KBM-7 (cell line): Measurements from ENCODE around the gene GUK1.

Experiments
- DNase-seq: peaks from one replicate; pipeline ENCODE4 v3.0.0-alpha.2; 2015
- in situ Hi-C: fragments of 300-500 bp; cut with MboI; formaldehyde crosslinking; loops from 2 replicates; pipeline ENCODE4 v1.14.3; 2020; ENCODE audit warnings: low sequenced_read_pairs, low pct_unique_long_range_greater_than_20kb, mixed read lengths

GUK1 gene, protein sequence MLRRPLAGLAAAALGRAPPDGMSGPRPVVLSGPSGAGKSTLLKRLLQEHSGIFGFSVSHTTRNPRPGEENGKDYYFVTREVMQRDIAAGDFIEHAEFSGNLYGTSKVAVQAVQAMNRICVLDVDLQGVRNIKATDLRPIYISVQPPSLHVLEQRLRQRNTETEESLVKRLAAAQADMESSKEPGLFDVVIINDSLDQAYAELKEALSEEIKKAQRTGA

DNA sequence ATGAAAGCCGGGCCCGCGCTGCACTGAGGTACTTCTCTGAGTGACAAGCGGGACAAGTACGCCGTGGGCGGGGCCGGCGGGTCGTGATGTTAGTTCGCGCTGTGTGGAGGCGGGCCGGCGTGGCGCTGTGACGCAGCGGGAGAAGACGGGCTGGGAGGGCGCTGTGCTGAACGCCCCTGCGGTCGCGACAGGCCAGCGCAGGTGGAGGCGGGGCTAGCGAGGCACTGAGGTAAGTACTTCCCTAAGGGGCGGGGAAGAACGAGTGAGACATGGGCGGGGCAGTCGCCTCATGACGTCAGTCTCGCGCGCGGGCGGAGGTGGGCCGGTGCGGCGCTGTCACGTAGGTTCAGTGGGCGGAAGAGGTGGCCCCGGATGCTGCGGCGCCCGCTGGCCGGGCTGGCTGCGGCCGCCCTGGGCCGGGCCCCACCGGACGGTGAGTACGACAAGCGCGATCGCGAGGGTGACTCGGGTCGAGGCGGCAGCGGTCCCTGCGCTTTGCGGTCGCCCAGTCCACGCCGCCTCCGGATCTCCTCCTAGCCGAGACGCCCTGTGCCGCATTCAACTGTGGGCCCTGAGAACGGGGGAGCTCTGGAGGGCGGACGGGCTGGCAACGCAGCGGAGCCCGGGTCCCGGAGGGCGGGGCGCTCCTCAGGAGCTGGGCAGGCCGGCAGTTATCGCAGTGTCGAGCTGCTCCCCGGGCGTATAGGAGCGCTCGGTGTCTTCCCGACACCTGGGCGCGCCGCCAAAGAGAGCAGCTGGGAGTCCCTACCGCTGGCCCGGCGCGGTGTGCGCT lies at the start of gene GUK1:
TSS of gene GUK1 (plus strand) at position 349 of the 793 bp plus-strand sequence. CDS start at position 373, 24 bp downstream.
- in situ Hi-C loops = no loop called here

DNA sequence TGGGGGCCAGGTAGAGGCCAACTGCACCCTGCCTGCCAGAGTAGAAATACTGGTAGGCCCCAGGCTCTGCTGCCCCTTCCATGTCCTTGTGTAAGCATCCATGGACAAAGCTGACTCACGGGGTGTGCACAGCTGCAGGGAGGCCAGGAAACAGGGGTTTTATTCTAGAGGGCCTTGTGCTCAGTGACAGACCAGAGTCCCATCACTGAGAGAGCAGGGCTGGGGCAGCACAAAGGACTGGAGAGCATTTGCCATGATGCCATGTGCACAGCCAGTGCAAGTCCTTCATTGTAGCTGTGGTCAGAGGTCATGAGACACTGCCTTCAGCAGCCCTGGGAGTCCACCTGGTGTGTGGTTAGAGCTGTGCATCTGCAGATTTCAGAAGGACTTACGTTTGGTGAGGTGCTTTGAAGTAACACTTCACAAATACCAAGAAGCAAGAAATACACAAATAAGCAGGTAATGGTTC lies 49.4 kb upstream of the GUK1 start:
- no peak for DNase-seq
- in situ Hi-C loops = no loop called here

More for the DNA sequence above, at the start of gene GUK1:
- DNase-seq = peak; percentile 100

DNA sequence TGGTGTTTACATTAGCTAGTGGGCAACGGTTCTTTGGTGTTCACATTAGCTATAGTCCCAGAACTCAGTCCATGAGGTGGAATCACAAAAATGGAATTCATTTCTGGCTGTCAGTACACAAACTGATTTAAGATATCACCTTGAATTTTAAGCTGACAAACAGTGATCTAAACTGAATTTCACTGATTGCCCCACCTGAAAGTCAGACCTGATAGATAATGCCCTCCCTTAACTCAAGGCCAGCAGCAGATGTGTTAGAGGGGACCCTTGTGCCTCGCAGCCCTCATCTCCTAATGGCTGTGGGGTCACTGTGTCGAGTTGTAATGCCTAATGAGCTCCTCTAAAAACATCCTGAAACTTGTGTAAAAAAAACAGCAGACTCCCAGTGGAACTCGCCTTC lies 49.0 kb upstream of the GUK1 start:
- in situ Hi-C loops = no loop called here
- no peak for DNase-seq

DNA sequence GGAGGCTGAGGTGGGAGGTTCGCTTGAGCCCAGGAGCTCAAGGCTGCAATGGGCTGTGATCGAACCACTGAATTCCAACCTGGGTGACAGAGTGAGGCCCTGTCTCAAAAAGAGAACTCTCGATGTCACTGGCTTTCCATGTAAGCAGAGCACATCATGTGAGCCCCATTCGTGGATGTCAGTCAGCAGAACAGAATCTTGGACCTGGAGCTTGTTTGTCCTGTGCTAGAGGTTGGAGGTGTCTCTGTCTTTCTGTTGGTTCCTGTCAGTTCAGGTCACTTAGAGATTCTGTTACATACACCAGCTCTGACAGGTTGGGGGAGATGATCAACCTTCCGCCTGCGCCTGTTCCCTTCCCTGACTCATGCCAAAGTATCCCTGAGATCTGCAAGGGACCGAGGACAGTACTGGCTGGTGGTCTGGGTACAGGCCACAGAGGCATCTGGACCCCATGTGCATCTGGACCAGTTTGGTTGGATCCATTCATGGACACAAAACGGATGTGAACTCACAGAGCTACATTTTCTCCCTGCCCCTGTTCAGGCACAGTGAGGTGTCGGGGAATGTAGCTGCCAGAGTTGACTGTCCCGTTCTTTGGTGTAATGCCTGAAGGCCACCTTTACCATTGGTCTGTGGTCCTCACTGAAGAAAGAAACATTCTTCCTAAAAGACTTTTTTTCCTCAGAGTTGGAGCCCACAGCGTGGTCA lies 47.6 kb upstream of the GUK1 start:
- in situ Hi-C loops = no loop called here

DNA sequence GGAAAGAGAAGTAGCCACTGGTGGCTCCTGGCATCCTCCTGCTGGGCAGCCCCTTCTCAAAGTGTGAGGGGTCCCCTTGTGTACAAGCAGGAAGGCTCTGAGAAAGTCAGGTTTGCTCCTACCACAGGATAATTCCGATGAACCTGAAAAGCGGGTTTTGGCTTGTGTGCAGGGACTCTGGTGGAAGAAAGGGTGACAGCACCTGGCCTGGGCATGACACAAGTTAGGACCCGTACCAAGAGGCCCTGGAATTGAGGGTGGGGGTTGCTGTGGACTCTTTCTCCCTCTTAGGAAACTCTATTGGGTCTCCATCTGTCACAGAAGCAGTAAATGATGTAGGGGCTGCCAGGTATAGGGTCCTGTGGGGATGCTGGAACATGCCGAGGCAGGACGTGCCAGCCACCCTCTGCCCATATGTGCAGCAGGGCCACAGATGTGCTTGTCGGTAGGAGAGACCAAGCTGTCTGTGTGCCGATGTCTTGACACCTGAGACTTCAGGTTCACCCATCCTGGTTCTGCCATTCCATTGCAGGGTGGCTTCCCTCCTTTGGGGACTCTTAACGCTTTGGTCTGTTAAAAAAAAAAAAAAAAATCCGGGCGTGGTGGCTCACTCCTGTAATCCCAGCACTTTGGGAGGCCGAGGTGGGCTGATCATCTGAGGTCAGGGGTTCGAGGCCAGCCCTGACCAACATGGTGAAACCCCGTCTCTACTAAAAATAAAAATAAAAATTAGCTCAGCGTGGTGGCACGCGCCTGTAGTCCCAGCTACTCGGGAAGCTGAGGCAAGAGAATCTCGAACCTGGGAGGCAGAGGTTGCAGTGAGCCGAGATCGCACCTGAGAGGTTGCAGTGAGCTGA lies 46.8 kb upstream of the GUK1 start:
- in situ Hi-C loops = no loop called here
- DNase-seq = no peak

More for the DNA sequence above, 47.6 kb upstream of the GUK1 start:
- no peak for DNase-seq

DNA sequence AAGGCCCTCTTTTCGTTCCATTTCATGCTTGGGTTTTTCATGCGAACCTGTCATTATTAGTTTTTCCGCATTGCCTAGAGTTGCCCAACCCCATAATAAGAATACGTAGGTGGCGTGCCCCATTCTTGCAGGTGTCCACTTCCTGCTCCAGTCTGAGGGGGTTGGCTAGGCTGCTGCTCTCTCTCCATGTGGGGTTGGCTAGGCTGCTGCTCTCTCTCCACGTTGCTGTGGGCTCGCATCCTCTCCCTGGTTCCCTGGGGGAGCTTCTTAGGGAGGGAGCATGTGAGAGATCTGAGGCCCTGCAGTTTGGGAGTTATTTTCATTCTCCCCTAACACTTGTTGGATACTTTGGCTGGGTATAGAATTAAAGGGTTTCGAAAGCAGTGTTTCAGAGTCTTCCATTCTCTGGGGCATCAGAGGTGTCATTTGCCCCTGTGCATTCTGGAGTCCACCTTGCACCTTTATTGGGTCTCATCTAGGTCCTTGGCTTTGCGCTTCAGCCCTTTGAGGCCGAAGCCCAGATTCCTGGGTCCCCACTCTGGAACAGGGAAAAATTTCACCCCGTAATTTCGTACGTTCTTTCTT lies 45.6 kb upstream of the GUK1 start:
- in situ Hi-C loops = no loop called here
- DNase-seq = no peak

DNA sequence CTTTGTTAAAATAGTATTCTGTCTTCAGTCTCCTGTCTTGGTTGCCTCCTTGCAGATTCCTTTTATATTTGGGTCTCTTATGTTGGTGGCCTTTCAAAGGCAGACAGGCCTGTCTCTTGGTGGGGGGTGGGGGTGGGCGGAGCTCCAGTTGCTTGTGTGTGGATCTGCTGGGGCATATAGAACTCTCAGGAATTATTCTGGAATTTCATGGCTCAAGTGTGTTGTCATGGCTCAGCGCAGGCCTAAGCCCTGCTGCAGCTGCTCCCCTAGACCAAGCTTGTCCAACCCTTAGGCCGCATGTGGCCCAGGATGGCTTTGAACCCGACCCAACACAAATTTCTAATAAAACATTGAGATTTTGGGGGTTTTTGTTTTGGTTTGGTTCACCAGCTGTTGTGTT lies 44.9 kb upstream of the GUK1 start:
- no peak for DNase-seq
- in situ Hi-C loops = no loop called here

DNA sequence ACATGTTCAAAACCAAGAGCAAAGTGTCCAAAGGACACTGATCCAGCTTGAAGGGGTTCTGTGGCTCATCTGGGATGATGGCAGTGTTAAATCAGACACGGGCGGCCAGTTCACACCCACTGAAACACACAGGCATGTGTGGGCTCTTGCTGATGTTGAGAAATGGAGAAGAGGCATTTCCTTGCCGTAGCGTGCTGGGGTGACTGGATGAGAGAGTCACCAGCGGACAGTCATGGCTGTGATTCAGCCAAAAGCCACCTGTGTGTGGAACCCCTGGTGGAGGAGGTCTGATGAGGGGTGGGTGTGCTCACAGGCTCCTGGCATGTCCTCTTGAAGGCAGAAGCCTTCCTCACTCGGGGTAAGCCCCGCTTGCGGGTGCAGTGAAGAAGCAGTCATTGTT lies 44.1 kb upstream of the GUK1 start:
- DNase-seq = no peak
- in situ Hi-C loops = no loop called here

DNA sequence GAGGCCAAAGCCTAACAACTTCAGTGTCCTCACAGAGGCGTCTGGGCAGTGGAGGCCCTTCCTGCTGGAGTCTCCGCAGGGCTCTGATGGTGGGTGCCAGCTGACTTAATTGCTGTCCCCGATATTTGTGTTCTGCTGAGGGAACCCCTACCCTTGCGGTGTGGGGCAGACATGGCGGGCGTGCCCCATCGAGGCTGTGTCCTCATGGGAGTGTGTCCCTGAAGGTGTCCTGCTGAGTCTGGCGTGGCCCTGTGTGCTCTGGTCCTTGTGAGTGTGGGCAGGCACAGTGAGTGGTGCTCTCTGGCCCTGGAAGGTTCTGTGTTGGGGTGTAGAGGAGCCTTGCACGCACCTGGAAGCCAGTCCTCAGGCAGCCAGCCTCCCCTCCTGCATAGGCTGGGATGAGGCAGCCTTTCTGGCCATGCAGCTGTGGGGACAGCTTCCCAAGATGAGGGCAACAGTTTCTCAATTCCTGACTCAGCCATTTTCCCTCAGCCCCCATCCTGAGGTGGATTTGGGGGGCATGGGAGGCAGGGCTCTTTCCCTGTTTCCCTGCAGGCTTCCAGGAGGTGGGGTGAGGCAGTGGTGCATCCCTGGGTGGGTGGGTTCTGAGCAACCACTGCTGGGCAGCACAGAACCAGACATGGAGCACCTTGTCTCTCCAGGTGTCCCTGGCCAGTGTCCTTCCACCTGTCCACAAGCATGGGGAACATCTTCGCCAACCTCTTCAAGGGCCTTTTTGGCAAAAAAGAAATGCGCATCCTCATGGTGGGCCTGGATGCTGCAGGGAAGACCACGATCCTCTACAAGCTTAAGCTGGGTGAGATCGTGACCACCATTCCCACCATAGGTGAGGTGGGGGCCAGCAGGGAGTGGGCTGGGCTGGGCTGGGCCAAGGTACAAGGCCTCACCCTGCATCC lies 43.4 kb upstream of the GUK1 start:
- in situ Hi-C loops = no loop called here
- DNase-seq = no peak

DNA sequence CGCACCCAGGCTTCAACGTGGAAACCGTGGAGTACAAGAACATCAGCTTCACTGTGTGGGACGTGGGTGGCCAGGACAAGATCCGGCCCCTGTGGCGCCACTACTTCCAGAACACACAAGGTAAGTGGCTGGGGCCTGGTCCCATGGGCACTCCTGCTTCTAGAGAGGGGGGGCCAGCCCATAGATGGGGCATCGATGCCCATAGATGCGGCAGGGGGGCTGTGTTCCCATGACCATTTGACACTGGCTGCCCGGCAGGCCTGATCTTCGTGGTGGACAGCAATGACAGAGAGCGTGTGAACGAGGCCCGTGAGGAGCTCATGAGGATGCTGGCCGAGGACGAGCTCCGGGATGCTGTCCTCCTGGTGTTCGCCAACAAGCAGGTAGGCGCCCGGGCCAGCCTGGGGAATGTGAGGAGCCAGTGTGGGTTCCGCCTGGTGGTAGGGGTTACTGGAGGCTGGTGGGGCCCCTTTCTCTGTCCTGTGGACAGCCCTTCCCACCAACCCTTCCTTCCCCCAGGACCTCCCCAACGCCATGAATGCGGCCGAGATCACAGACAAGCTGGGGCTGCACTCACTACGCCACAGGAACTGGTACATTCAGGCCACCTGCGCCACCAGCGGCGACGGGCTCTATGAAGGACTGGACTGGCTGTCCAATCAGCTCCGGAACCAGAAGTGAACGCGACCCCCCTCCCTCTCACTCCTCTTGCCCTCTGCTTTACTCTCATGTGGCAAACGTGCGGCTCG lies 42.6 kb upstream of the GUK1 start:
- DNase-seq = no peak
- in situ Hi-C loops = no loop called here

DNA sequence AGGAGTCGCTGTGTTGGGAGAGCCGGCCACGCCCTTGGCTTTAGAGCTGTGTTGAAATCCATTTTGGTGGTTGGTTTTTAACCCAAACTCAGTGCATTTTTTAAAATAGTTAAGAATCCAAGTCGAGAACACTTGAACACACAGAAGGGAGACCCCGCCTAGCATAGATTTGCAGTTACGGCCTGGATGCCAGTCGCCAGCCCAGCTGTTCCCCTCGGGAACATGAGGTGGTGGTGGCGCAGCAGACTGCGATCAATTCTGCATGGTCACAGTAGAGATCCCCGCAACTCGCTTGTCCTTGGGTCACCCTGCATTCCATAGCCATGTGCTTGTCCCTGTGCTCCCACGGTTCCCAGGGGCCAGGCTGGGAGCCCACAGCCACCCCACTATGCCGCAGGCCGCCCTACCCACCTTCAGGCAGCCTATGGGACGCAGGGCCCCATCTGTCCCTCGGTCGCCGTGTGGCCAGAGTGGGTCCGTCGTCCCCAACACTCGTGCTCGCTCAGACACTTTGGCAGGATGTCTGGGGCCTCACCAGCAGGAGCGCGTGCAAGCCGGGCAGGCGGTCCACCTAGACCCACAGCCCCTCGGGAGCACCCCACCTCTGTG lies 41.7 kb upstream of the GUK1 start:
- DNase-seq = no peak
- in situ Hi-C loops = no loop called here

DNA sequence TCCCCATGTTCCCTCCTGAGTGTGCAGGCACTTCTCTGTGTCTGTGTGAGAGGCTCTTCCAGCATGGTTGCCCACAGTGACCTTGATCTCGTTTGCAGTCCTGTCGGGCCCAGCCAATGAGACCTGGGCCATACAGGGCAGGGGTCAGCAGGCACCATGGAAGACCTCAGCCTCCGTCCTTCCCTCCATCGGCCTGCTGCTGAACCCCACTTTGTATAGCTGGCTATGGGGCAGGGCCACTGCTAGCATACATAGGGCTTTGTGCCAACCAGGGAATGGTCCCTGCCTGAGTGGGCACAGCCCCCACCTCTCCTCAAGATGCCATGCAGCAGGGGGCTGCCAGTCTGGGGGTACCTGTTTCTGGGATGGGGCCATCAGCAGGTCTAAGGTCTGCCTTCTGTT lies 40.7 kb upstream of the GUK1 start:
- DNase-seq = no peak
- in situ Hi-C loops = no loop called here

DNA sequence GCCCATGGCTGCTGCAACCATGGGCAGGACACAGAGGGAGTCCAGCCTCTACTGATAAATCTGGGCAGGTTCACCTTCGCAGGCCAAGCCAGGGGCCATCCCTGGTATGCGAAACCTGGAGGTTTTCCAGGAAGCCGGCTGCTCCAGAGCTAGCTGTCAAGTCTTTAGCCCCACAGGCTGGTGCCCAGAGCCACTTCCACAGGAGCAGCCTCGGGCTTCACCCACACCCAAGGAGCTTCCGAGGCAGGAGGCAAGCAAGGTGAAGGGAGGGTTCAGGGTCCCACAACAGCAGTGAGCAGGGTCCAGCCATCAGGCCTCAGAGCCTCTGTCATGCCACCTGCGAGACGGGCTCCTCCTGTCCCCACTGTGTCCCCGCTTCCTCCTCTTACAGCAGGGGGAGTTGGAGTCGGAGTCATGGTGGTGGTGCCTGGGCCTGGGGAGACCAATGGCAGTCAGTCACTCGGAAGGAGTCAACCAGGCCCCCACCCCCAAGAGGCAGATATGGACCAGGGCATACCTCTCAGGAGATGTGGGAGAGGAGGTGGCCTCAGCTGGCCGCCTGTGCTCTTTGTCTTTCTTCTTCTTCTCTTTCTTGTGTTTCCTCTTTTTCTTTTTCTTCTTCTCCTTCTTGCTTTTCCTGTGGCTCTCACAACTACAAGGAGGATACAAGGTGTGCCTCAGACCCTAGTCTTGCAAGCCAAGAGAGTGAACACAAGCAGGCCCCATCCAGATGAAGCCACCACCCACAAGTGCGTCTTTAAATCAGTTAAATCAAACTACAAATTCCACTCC lies 39.1 kb upstream of the GUK1 start:
- in situ Hi-C loops = no loop called here
- peak; percentile 21 for DNase-seq

DNA sequence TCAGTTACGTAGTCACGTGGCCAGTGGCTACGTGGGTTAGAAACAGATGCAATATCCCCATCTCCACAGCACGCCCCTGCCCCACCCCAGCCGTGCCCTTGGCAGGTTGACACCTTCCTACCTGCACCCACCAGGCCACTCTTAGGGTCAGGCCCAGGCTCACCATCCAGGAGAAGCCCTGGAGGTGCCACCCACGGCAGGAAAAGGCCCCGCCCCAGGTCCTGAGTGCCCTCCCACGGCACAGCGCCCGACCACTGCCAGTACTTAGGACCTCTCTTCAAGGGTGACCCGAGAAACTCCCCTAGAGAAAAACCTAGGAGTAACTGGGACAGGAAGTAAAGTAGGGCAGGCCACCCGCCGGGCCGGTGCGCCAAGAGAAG lies 38.5 kb upstream of the GUK1 start:
- DNase-seq = no peak
- in situ Hi-C loops = no loop called here

DNA sequence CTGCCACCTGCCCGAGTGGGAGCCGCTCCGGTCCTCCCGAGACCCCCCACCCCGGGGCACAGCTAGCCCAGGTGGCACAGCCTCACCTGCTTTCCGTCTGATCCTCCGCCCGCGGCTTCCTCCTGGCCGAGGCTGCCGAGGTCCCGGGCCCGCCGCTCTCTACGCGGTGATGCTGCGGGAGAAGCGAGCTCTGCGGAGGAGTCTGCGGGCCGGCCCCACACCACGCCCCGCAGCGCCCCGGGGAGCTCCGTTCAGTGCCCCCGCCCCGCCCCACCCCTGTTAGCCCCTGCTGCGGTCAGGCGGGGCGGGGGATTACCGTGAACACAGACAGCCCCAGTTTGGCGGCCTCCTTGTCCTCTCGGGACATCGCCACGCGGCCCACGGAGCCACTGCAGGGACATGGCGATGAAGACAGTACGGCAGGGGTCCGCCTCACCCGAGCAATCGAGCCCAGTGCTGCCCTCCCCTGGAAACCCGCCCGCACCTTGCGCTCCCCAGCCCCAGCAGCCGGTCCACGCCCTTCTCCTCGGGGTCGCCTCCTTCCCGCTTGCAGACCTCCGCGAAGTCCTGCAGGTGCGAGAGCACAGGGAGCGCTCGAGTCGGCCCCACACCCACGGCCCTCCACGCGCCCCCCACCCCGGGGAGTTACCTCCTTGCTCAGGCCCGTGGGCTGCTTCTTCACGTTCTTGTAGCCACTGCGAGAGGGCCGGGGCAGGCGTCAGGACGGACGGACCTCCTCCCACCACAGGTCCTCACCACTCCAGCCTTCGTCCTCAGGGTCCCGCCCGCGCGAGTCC lies 37.9 kb upstream of the GUK1 start:
- peak; percentile 65 for DNase-seq
- in situ Hi-C loops = no loop called here
